ENCODE results near the gene ADGRE2. TPM values are rescaled to one million over a fixed set of nuclear protein-coding genes. Genes with fewer than 3 reads are reported as not detected.
"Not testable (repeated sequence)": the region's sequence is repeated elsewhere in the genome, so short reads cannot be mapped to it uniquely, and the experiment has no call there.

Gene ADGRE2
- total RNA-seq, 2 donors from 2014 or later, result 1.6 to 4.3 TPM

GRCh38 chr19:14781713-14782536 lies 3.6 kb upstream of the ADGRE2 start:
- ATAC-seq; DNase-seq; intact Hi-C loops (cut with DNase I, micrococcal nuclease): not testable (repeated sequence)

GRCh38 chr19:14780622-14781225 lies 2.4 kb upstream of the ADGRE2 start:
- intact Hi-C loops (cut with DNase I, micrococcal nuclease); DNase-seq; ATAC-seq: not testable (repeated sequence)

- intact Hi-C loops (cut with DNase I, micrococcal nuclease), result no loop called here
- ATAC-seq, result no peak
- DNase-seq, result no peak
Measured at GRCh38 chr19:14779151-14779550, 791 bp upstream of the ADGRE2 start.

- DNase-seq; intact Hi-C loops (cut with DNase I, micrococcal nuclease); ATAC-seq: not testable (repeated sequence)
Measured at GRCh38 chr19:14777645-14778044, 715 bp downstream of the ADGRE2 start.

- intact Hi-C loops (cut with DNase I, micrococcal nuclease), result no loop called here
- peak; percentile 8 for ATAC-seq
- DNase-seq, result peak in 1 of 2 donors; percentile 24
Measured at GRCh38 chr19:14775869-14776586, 2.3 kb downstream of the ADGRE2 start.

GRCh38 chr19:14775326-14775725 lies 3.0 kb downstream of the ADGRE2 start:
- ATAC-seq; intact Hi-C loops (cut with DNase I, micrococcal nuclease); DNase-seq: not testable (repeated sequence)

GRCh38 chr19:14774373-14774772 lies 4.0 kb downstream of the ADGRE2 start:
- intact Hi-C loops (cut with DNase I, micrococcal nuclease), result no loop called here
- ATAC-seq (no peak), DNase-seq (no peak)

- ATAC-seq; intact Hi-C loops (cut with DNase I, micrococcal nuclease); DNase-seq: not testable (repeated sequence)
Measured at GRCh38 chr19:14773722-14774121, 4.6 kb downstream of the ADGRE2 start.

- DNase-seq, result no peak
- no peak for ATAC-seq
- intact Hi-C loops (cut with DNase I, micrococcal nuclease), result no loop called here
Measured at GRCh38 chr19:14772995-14773394, 5.4 kb downstream of the ADGRE2 start.

- DNase-seq, result no peak
- ATAC-seq, result no peak
- intact Hi-C loops (cut with DNase I, micrococcal nuclease), result no loop called here
Measured at GRCh38 chr19:14772467-14772866, 5.9 kb downstream of the ADGRE2 start.

- intact Hi-C loops (cut with DNase I, micrococcal nuclease), result no loop called here
- no peak for DNase-seq
- ATAC-seq, result no peak
Measured at GRCh38 chr19:14770944-14771839, 7.2 kb downstream of the ADGRE2 start.

GRCh38 chr19:14770136-14770535 lies 8.2 kb downstream of the ADGRE2 start:
- ATAC-seq, result no peak
- intact Hi-C loops (cut with DNase I, micrococcal nuclease), result no loop called here
- no peak for DNase-seq

GRCh38 chr19:14769201-14769600 lies 9.2 kb downstream of the ADGRE2 start:
- no peak for ATAC-seq
- intact Hi-C loops (cut with DNase I, micrococcal nuclease), result no loop called here
- no peak for DNase-seq

- DNase-seq (no peak), ATAC-seq (no peak)
- intact Hi-C loops (cut with DNase I, micrococcal nuclease), result no loop called here
Measured at GRCh38 chr19:14768001-14768400, 10.4 kb downstream of the ADGRE2 start.

- ATAC-seq, result no peak
- intact Hi-C loops (cut with DNase I, micrococcal nuclease), result no loop called here
- DNase-seq, result no peak
Measured at GRCh38 chr19:14767466-14767971, 10.8 kb downstream of the ADGRE2 start.

GRCh38 chr19:14765841-14766240 lies 12.5 kb downstream of the ADGRE2 start:
- ATAC-seq; DNase-seq; intact Hi-C loops (cut with DNase I, micrococcal nuclease): not testable (repeated sequence)

GRCh38 chr19:14765403-14765802 lies 13.0 kb downstream of the ADGRE2 start:
- intact Hi-C loops (cut with DNase I, micrococcal nuclease); ATAC-seq; DNase-seq: not testable (repeated sequence)

- intact Hi-C loops (cut with DNase I, micrococcal nuclease), result no loop called here
- no peak for ATAC-seq
- no peak for DNase-seq
Measured at GRCh38 chr19:14764401-14764800, 14.0 kb downstream of the ADGRE2 start.
